Ishikawa (cell line): ENCODE results near the gene ARHGEF7.

Experiments used
- CEBPB ChIP-seq: IDR thresholded peaks from 2 replicates; pipeline ENCODE4 v1.6.1; 2012
- CREB1 ChIP-seq: IDR thresholded peaks from 2 replicates; pipeline ENCODE4 v1.6.1; 2012; ENCODE audit warnings: low read depth
- EGR1 ChIP-seq: IDR thresholded peaks from 2 replicates; pipeline ENCODE4 v1.6.1; 2012
- EP300 ChIP-seq: IDR thresholded peaks from 2 replicates; pipeline ENCODE4 v1.6.1; 2012; ENCODE audit warnings: borderline replicate concordance
- FOXM1 ChIP-seq: IDR thresholded peaks from 2 replicates; pipeline ENCODE4 v1.6.1; 2012; ENCODE audit warnings: low read depth, borderline replicate concordance
- MAX ChIP-seq: IDR thresholded peaks from 2 replicates; pipeline ENCODE4 v1.6.1; 2012
- NFIC ChIP-seq: IDR thresholded peaks from 2 replicates; pipeline ENCODE4 v1.6.1; 2012
- RAD21 ChIP-seq: IDR thresholded peaks from 2 replicates; pipeline ENCODE4 v1.6.1; 2012; ENCODE audit warnings: low read depth
- TAF1 ChIP-seq: IDR thresholded peaks from 2 replicates; pipeline ENCODE4 v1.6.1; 2012; ENCODE audit warnings: low read depth, mild to moderate bottlenecking
- TCF12 ChIP-seq: IDR thresholded peaks from 2 replicates; pipeline ENCODE4 v1.6.1; 2012; ENCODE audit warnings: low read depth
- TEAD4 ChIP-seq: IDR thresholded peaks from 2 replicates; pipeline ENCODE4 v1.6.1; 2012
- YY1 ChIP-seq: IDR thresholded peaks from 2 replicates; pipeline ENCODE4 v1.6.1; 2012; ENCODE audit warnings: low read depth
- ZBTB7A ChIP-seq: IDR thresholded peaks from 2 replicates; pipeline ENCODE4 v1.6.1; 2012; ENCODE audit warnings: low read depth
- TF ChIP-seq, protein P1 (sequence below): IDR thresholded peaks from 2 replicates; pipeline ENCODE4 v1.6.1; 2012
- TF ChIP-seq, protein P2 (sequence below): IDR thresholded peaks from 2 replicates; pipeline ENCODE4 v1.6.1; 2012; ENCODE audit warnings: low read depth, mild to moderate bottlenecking

The ARHGEF7 gene

GRCh38 chr13:111329641-111330040, 214.5 kb downstream of the ARHGEF7 start:
- TF ChIP-seq MAX (no peak), EP300 (no peak), TCF12 (no peak), YY1 (no peak), RAD21 (no peak), EGR1 (no peak), TAF1 (no peak), NFIC (no peak), FOXM1 (no peak), CEBPB (no peak), CREB1 (no peak), TEAD4 (no peak)
- TF ChIP-seq, protein P1, sequence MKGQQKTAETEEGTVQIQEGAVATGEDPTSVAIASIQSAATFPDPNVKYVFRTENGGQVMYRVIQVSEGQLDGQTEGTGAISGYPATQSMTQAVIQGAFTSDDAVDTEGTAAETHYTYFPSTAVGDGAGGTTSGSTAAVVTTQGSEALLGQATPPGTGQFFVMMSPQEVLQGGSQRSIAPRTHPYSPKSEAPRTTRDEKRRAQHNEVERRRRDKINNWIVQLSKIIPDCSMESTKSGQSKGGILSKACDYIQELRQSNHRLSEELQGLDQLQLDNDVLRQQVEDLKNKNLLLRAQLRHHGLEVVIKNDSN = no peak

GRCh38 chr13:111330066-111330610, 215.0 kb downstream of the ARHGEF7 start:
- no peak for TF ChIP-seq MAX
- no peak for TF ChIP-seq TAF1
- TF ChIP-seq, protein P2, sequence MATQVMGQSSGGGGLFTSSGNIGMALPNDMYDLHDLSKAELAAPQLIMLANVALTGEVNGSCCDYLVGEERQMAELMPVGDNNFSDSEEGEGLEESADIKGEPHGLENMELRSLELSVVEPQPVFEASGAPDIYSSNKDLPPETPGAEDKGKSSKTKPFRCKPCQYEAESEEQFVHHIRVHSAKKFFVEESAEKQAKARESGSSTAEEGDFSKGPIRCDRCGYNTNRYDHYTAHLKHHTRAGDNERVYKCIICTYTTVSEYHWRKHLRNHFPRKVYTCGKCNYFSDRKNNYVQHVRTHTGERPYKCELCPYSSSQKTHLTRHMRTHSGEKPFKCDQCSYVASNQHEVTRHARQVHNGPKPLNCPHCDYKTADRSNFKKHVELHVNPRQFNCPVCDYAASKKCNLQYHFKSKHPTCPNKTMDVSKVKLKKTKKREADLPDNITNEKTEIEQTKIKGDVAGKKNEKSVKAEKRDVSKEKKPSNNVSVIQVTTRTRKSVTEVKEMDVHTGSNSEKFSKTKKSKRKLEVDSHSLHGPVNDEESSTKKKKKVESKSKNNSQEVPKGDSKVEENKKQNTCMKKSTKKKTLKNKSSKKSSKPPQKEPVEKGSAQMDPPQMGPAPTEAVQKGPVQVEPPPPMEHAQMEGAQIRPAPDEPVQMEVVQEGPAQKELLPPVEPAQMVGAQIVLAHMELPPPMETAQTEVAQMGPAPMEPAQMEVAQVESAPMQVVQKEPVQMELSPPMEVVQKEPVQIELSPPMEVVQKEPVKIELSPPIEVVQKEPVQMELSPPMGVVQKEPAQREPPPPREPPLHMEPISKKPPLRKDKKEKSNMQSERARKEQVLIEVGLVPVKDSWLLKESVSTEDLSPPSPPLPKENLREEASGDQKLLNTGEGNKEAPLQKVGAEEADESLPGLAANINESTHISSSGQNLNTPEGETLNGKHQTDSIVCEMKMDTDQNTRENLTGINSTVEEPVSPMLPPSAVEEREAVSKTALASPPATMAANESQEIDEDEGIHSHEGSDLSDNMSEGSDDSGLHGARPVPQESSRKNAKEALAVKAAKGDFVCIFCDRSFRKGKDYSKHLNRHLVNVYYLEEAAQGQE = no peak
- TF ChIP-seq TEAD4 = no peak
- no peak for TF ChIP-seq YY1
- no peak for TF ChIP-seq EP300
- TF ChIP-seq RAD21 = no peak
- TF ChIP-seq EGR1 = no peak
- TF ChIP-seq NFIC = no peak
- no peak for TF ChIP-seq ZBTB7A
- TF ChIP-seq CEBPB = no peak
- no peak for TF ChIP-seq FOXM1
- TF ChIP-seq CREB1 = no peak
- no peak for TF ChIP-seq TCF12
- TF ChIP-seq, protein P1 = no peak

DNA sequence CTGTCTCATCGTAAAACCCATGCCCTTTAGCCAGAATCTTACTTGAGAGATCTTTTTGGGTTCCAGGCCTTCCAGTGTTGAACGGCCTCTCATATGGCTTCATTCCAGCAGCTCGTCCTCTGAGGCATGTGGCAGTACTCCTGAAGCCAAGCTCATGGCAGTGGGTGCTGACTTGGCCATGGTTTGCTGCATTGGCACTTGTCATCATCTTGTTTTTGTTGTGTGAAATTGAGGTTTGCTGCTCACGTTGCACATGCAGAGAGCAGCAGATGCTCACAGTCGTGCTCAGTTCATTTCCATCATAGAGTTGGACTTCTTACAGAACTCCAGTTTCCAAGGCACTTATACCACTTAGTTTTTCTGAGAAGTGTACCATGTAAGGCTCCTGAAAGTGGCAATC, 220.2 kb downstream of the ARHGEF7 start:
- no peak for TF ChIP-seq ZBTB7A
- TF ChIP-seq EP300 = no peak
- no peak for TF ChIP-seq NFIC
- no peak for TF ChIP-seq FOXM1
- no peak for TF ChIP-seq YY1
- no peak for TF ChIP-seq CREB1
- no peak for TF ChIP-seq EGR1
- TF ChIP-seq, protein P1 = no peak

DNA sequence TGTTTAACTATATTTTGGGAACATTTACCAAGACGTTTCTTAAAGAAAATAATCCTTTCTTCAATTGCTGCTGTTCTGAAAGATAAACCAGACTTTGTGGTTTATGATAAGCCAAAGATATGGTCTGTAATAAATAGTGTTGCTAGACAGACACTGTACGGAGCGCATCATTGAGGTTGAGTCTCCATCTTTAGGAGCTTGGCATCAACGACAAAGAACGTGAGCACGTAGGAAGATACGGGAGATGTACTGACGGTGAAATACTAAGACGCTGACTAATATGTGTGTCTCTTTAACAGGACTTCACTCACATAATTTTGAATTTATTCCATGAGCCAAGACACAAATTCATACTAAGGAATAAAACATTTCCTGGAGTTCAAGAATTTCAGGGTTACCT, 221.6 kb downstream of the ARHGEF7 start:
- TF ChIP-seq ZBTB7A (no peak), YY1 (no peak), TEAD4 (no peak), FOXM1 (no peak), CREB1 (no peak), EGR1 (no peak), RAD21 (no peak), CEBPB (no peak), TAF1 (no peak), NFIC (no peak), MAX (no peak), TCF12 (no peak), EP300 (no peak)
- TF ChIP-seq, protein P2 = no peak
- TF ChIP-seq, protein P1 = no peak

DNA sequence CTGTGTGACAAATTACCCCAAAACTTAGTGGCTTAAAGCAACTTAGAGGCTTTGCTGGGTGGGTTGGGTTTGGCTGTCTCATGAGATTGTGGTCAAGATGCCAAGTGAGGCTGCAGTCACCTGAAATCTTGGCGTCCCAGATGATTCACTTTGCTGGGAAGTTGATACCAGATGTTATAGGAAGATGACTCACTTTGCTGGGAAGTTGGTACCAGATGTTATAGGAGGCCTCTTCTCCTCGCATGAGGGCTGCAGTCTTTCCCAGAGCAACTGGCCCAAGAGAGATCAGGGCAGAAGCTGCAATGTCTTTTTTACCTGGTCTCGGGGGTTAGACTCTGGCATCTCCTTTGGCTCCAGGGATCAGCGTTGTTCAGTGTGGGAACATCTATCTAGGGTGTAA, 222.1 kb downstream of the ARHGEF7 start:
- TF ChIP-seq CREB1 = no peak
- no peak for TF ChIP-seq TAF1
- no peak for TF ChIP-seq RAD21
- TF ChIP-seq, protein P1 = no peak
- TF ChIP-seq TCF12 = no peak
- no peak for TF ChIP-seq NFIC
- TF ChIP-seq TEAD4 = no peak
